SKM-1 (cell line): ENCODE data around the gene TRAF3.
"Not testable (repeated sequence)": the region's sequence is repeated elsewhere in the genome, so short reads cannot be mapped to it uniquely, and the experiment has no call there.

Experiments used
- DNase-seq: peaks from one replicate; lab custom pipeline; 2025; ENCODE audit not compliant: unreplicated experiment; lab: John Stamatoyannopoulos, UW

The TRAF3 gene

DNA sequence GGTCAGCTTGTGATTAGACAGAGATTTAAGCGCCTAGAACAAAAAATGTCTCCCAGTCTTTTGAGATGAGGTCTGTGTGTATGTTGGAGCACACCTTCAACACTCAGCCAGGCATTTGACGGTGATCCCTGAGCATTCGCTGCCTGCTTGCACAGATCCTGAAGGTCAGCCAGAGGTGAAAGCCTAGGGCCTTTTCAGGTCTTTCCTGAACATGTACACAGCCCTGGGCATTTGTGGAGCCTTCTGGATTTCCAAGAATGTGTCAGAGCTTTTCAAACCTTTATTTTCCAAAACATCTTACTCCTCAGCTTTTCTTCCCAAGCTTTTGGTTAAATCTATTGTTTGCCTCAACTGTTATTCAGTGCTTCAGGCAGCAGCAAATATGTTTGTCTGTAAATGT is 86.1 kb downstream of the TRAF3 start:
- DNase-seq = no peak

DNA sequence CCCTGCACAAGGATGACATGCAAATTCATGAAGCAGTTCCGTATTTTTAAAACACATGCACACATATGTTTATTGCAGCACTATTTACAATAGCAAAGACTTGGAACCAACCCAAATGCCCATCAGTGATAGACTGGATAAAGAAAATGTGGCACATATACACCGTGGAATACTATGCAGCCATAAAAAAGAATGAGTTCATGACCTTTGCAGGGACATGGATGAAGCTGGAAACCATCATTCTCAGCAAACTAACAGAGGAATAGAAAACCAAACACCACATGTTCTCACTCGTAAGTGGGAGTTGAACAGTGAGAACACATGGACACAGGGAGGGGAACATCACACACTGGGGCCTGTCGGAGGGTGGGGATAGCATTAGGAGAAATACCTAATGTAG is 88.7 kb downstream of the TRAF3 start:
- not testable (repeated sequence) for DNase-seq

DNA sequence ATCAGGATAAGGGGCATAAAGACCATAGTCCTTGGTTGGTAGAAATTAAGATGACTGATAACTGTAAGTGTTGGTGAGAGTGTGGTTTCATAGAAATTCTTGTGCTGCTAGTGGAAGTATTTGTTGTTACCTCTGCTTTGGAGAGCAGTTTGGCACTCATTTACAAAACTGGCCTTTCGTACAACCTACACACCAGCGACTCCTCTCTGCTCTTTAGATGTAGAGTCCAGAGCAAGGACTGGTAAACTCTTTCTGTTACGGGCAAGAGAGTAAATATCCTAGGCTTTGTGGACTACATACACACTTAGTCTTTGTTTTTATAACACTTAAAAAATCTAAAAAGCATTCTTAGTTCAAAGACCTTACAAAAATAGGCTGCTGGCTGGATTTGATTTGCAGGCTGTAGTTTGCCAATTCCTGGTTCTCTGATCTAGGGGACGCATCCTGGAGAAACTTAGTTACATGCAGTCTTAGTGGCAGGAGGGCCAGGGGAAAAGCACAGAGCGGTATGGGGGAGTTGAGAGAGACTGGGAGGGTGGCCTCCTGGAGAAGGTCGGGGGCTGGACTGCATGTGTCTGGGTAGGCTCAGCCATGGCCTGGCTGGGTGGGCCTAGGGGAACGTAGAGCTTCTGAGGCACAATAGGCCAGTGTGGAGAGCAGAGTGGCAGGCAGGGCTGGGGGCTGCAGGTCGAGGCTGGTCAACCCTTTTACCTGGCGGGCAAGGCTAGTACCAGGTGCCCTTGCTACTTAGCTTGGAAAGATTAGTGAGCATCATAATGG is 89.9 kb downstream of the TRAF3 start:
- no peak for DNase-seq

DNA sequence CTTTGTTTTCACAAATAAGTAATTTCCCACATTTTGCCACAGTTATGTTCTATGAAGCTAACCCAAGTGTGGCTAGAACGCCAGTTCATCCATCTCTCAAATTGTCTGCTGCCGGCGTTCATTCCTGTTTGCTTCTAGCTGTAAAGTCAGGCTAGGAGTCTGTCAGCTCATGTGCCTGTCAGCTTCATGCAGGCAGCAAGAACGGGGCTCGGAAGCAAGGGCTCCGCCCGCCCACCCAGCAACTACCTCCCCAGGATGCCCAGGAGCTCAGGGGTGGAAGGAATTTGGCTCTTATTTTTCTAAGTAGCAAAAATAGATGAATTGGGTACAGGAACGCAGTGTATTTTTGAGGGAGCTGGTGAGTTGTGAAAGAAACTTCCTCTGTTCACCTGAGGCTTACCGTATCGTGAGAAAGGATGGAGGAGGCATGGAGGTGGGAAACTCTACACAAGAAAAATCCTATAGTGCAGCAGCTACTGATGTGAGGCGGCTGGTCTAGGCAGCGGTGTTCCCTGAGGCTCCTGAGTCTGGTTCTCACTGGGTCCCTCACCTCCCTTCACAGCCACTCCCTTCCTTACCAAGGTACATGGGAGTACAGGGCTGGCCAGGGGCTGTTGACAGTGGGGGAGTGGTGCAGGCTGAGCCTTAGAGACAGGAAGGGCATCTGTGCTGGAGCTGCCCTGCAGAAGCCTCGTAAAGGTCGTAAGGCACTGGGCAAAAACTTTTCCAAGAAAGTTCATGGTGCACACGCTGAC is 90.8 kb downstream of the TRAF3 start:
- DNase-seq = no peak

DNA sequence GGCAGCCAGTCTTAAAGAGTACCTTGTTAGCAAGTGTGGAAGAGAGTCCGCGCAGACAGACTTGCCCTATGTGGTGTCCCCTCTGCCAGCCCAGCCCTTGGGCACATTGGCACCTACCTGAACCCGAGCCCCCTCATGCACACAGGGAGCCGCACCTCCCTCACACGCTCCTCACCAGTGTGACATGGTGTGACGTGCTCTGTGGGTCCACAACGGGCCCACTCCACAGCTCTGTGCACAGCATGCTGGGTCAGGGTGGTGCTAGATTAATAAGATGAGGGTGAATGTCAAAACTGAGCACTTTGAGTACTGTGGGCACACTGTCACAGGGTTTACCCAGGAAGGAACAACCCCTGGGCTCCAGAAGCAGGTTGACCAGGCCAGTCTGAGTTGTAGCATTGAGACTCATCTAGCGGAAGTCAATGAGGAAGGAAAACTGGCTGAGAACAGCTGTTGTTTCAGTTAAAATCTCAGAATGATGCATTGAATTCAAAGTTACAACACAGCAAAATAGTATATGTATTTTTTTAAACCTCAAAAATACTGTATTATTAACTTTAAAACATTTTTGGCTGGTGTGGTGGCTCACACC is 91.8 kb downstream of the TRAF3 start:
- no peak for DNase-seq

DNA sequence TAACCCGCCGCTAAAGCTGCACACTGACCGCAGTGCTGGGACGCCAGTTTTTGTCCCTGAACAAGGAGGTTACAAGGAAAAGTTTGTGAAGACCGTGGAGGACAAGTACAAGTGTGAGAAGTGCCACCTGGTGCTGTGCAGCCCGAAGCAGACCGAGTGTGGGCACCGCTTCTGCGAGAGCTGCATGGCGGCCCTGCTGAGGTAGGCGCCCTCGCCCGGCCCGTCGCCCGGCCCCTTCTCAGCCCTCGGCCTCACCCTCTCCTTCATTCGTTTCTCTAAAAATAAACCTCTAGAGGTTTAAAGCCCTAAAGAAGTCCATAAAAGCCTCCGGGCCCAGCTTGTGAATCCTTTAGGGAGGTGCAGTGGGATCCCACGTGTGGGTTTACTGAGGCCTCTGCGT is 93.0 kb downstream of the TRAF3 start:
- DNase-seq = no peak

DNA sequence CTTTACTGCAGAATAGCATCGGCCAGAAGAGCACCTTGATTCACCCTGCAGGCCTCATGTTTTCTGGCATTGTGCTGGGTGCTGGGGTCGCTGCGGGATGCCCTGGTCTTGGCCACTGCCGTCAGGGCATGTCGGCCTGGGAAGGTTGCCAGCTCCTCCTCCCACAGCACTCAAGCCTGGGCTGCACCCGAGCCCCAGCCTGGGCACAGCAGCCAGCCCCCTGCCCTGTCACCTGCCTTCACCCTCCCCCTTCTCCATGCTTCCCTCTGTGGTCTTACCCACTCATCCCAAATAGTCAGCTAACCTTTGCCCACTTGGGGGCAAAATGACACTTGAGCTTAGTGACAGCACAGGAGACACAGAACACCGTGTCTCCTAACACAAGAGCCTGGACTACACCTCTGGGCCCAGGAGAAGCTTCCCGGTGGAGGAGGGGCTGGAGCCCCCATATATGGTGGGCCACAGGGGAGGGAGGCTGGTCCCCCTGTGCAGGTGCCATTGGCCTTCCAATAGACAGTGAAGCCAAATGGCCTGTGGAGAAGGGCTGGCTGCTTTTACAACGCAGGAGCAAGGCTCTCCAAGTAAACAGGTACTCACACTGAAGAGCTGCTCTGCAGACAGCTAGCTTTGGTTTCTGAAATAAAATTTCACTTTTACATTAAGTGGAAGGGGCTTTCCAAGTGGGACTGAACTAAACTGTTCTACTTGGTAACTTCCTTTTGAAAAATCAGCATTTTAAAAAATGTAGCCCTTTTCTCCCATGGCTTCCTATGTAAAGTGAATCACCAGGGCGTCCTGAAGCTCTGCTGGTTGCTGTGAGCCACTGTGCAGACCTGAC is 94.0 kb downstream of the TRAF3 start:
- DNase-seq = no peak

DNA sequence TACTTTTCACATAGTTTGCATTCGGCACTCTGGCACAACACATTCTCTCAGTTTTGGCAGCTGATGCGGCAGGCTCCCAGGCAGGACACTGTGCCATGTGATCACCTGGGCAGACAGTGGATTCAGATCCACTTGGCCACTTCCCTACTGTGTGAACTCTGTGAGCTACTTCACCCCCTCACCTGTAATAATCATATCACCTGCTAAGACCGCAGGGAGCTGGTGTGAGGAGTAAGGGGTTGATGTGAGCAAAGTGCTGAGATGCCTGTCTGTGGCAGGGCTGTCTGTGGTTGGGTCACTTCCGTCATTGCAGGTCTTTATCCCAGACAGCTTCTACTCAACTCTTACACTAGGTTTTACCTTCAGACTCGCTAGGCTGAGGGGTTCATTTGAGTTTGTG is 94.8 kb downstream of the TRAF3 start:
- no peak for DNase-seq

DNA sequence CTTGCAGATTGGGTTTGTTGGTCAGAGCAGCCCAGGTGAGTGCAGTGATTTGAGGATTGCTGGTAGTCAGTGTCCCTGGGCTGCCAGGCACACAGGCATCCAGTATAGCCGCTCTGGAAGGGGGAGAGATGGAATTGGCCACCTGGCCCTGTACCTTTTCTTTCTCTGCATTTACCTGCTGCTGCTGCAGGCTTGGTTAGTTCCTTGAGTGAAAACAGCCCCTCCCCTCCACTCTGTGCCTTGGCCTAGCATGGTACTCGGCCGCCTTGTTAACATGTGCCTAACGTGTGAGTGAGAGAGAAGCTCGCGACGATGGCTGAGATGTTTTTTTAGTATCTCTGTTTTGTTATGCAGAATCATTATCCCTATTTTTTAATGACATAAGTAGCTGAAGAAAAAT is 95.9 kb downstream of the TRAF3 start:
- DNase-seq = no peak

DNA sequence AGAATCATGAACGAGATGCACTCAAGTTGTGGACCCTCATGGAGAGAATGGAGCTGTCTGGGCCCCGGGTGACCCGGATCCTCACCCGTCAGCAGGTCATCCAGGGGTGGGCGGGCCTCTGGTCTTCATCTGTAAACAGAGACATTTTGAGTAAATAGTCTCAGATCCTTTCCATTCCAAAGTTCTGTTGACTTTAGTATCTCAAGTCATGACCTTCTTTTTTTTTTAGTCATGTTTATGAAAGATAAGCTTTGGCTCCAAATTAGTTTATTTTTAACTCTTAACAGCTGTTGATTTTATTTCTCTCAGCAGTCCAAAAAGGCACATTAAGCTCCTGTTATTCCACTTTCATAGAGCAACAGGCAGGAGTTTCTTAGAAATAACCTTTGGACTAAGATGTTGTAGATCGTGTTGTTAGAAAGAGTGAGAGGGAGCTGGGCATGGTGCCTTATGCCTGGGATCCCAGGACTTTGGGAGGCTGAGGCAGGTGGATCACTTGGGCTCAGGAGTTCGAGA is 96.4 kb downstream of the TRAF3 start:
- DNase-seq = no peak

DNA sequence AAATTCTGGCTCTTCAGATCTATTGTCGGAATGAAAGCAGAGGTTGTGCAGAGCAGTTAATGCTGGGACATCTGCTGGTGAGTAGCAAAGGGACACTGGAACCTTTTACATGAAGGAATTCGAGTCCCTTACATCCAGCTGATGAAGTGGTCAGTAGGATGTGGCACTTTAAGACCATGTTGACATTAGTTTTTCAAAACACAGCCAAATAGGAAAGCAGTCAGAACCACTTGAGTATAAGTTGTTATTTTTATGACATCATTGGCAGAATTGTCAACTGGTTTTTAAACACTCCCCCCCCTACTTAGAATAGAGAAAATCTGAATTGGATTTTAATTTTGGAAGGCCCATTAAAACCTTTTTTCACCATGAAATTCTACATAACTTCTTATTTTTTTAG is 98.4 kb downstream of the TRAF3 start:
- no peak for DNase-seq

DNA sequence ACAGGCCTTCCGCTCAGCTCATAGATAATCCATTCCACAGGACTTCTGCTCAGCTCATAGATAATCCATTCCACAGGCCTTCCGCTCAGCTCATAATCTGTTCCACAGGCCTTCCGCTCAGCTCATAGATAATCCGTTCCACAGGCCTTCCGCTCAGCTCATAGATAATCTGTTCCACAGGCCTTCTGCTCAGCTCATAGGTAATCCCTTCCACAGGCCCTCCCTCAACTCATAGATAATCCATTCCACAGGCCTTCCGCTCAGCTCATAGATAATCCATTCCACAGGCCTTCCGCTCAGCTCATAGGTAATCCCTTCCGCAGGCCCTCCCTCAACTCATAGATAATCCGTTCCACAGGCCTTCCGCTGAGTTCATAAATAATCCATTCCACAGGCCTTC is 100.3 kb downstream of the TRAF3 start:
- DNase-seq = not testable (repeated sequence)

DNA sequence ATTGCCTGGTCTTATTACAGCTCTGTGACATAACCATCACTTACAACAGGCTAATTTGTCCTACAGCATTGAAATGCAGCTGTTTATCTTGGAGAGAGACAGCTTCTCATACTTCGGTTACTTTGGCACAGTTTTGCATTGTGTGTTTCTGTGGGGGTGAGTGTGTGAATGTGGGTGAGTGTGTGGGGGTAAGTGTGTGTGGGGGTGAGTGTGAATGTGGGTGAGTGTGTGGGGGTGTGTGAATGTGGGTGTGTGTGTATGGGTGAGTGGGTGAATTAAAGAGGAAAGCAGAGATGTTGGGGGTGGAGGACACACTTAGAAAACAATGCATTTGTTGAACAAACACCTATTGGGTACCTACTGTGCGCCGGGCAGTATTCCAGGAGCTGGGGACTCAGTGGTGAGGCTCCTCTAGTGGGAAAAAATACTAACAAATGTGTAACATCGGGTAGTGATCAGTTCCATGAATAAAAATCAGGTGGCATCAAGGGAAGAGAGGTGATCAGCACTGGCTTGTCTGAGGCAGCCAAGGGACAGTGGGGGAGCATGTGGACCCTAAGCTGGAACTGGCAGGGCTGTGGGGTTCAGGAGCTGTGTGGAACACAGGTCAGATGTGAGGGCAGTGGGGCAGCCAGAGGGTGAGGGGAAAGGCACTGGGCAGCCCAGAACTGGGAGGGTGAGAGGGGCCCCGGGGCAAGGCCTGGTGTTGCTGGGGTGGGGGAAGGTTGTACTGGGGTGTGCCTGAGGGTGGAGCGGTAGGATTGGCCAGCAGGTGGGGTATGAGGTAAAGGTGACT is 101.1 kb downstream of the TRAF3 start:
- DNase-seq = no peak

DNA sequence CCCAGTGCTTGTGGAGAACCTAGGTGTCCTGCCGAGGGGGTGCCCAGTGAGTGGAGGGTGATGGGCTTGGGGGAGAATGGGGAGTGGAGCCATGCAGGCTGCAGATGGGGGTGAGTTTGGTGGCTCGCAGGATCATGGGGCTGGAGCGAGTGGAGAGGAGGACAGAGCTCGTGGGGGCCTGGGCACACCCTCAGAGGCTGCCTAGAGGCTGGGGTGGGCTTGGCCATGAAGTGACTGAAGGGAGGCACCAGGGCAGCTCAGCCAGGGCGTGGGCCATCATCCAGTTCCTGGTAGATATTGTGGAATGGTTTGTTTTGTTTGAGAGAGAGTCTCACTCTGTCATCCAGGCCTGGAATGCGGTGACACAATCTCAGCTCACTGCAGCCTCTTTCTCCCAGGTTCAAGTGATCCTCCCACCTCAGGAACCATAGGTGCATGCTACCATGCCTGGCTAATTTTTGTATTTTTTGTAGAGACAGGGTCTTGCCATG is 101.8 kb downstream of the TRAF3 start:
- DNase-seq = no peak

DNA sequence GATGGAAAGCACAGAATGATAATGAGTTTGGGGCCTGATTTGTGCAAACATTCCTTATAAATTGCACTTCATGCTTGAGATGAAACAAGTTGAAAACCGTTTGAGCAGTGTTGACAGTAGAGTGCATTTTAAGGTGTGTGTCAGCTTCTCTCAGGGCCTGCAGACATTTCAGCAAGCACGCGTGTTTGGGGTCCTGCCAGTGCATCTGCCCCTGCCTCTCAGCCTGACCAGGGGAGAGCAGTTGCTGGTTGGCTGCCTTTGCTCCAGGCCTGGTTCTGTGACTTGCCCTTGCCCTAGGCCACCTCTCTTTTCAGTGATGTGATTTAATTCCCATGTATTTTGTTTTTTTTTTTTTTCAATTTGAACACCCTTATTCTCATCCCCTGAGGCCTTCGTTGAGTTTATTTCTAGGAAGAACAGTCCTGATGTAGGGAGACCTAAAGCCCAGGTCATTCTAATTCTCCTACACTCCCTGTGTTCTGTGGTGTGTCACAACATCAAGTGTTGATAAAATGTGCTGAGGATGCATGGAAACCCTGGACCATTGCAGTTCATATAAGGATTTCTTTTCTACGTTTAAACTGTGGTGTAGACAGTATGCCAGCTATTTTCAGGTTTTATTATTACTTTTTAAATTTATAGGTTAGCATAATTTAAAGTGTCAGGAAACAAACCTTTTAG is 105.1 kb downstream of the TRAF3 start:
- no peak for DNase-seq

DNA sequence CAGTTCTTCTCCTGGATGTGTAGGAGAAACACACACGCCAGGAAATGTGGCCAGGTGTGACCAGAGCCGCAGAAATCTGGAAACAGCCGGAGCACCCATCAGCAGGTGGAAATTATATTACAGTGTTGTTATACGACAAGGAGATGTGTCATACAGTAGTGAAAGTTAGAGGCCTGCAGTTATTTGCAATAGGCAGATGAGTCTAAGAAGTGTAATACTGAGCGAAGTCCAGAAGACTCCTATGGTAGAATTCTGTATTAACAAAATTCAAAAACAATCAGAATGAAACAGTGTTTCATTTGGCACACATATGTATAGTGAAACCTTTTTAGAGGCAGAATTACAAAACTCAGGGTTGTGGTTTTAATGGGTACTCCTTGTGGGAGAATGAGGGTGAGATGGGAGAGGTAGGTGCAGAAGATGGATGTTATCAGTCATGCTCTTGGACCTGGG is 105.9 kb downstream of the TRAF3 start:
- no peak for DNase-seq

DNA sequence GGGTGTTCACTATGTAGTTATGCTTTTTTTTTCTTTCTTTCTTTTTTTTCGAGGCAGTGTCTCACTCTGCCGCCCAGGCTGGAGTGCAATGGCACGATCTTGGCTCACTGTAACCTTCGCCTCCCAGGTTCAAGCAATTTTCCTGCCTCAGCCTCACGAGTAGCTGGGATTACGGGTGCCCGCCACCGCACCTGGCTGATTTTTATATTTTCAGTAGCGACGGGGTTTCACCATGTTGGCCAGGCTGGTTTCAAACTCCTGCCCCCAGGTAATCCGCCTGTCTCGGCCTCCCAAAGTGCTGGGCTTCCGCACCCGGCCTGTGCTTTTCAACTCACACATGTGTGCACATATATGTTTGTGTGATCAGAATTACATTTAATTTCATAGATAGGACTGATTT is 106.3 kb downstream of the TRAF3 start:
- DNase-seq = no peak

DNA sequence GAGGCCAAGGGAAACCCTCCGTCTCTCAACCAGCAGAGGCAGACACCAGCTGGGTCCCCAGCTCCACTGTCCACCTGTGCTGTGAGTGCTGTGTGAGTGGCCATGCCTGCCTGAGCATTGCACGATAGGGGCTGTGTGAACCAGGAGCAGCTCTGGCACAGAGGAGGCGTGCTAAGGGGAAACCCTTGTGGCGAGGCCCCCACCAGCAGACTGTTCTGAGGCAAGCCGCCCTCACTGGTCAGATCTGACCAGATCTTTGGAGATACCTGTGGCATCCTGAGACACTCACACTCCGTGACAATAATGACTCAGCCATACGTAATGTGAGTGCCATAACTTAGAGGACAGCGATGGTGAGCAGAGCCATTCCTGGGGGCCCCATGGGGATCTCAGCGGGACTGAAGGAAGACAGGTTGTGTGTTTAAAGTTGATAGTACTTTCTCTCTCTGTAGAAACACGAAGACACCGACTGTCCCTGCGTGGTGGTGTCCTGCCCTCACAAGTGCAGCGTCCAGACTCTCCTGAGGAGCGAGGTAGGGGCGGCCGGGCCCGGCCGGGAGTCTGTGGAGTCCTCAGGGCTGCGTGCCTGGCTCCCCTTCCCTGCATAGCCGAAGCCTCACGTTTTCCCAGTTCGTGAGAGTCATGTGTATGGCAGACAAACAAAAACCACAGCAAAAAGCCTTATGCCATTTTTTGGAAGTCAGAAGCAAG is 108.6 kb downstream of the TRAF3 start:
- DNase-seq = no peak

DNA sequence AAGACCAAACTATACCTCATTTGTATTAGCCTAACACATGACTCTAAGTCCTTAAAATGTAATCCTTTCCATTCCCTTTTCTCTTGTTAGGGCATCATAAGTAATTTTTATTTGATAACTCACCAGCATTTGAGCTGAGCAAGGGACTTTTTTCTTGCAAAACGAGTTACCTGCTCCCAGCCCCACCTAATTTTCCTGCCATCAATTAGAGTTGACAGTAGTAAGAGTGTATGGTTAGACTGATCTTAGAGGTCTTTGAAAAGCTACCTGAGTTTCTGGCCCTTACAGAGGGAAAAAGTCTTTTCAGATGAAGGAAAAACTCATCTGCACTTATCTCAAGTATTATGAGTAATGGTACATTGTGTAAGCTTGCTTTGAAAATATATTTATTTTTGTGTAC is 111.5 kb downstream of the TRAF3 start:
- DNase-seq = no peak
